DOHH2 (cell line): ENCODE results near the gene S100A16.

Source experiments
- H3F3A ChIP-seq: fragments of 200-600 bp; sonication (generic), shearing (Covaris generic); 2 replicates; pipeline ENCODE4 v1.6.0; 2016; ENCODE audit warnings: antibody characterized with exemption, mild to moderate bottlenecking; ENCODE audit not compliant: control insufficient read depth, insufficient read depth
- H3K27ac ChIP-seq: fragments of 200-600 bp; sonication (generic); 2 replicates; pipeline ENCODE4 v1.5.1; 2014; ENCODE audit warnings: low read depth, mild to moderate bottlenecking, low read length, moderate library complexity
- H3K27me3 ChIP-seq: fragments of 200-600 bp; sonication (generic); 2 replicates; pipeline ENCODE4 v1.6.1; 2014; ENCODE audit warnings: mild to moderate bottlenecking, low read length, mixed read lengths; ENCODE audit not compliant: control insufficient read depth
- H3K36me3 ChIP-seq: fragments of 200-600 bp; sonication (generic); 2 replicates; pipeline ENCODE4 v1.6.1; 2014; ENCODE audit warnings: mild to moderate bottlenecking, low read length, moderate library complexity, mixed read lengths; ENCODE audit not compliant: control insufficient read depth
- H3K4me1 ChIP-seq: fragments of 200-600 bp; sonication (generic); 2 replicates; pipeline ENCODE4 v1.6.1; 2014; ENCODE audit warnings: mild to moderate bottlenecking, low read length, mixed read lengths; ENCODE audit not compliant: control insufficient read depth
- H3K4me2 ChIP-seq: fragments of 200-600 bp; sonication (generic); 2 replicates; pipeline ENCODE4 v1.6.0; 2014; ENCODE audit warnings: mild to moderate bottlenecking, low read length, moderate library complexity
- H3K4me3 ChIP-seq: fragments of 200-600 bp; sonication (generic); 2 replicates; pipeline ENCODE4 v1.5.1; 2014; ENCODE audit warnings: mild to moderate bottlenecking, low read length, mixed read lengths
- H3K79me2 ChIP-seq: fragments of 200-600 bp; sonication (generic); 2 replicates; pipeline ENCODE4 v1.6.1; 2014; ENCODE audit warnings: mild to moderate bottlenecking, low read length, mixed read lengths; ENCODE audit not compliant: control insufficient read depth
- H3K9me2 ChIP-seq: fragments of 200-600 bp; sonication (generic); replicated peaks from 2 replicates; pipeline ENCODE4 v1.6.1; 2014; ENCODE audit warnings: mild to moderate bottlenecking, low read length, mixed read lengths; ENCODE audit not compliant: control insufficient read depth
- H3K9me3 ChIP-seq: fragments of 200-600 bp; sonication (generic); 2 replicates; pipeline ENCODE4 v1.6.1; 2014; ENCODE audit warnings: antibody characterized with exemption, low read length, mixed read lengths; ENCODE audit not compliant: control insufficient read depth, insufficient read depth
- H4K20me1 ChIP-seq: fragments of 200-600 bp; sonication (generic); 2 replicates; pipeline ENCODE4 v1.6.0; 2014; ENCODE audit warnings: low read depth, mild to moderate bottlenecking, antibody characterized with exemption, low read length, moderate library complexity; ENCODE audit not compliant: control insufficient read depth, insufficient read depth
- EZH2phosphoT487 ChIP-seq: fragments of 200-600 bp; sonication (generic); IDR thresholded peaks from 2 replicates; pipeline ENCODE4 v1.6.1; 2017; ENCODE audit warnings: borderline replicate concordance, mild to moderate bottlenecking, antibody characterized with exemption, low read length, moderate library complexity, mixed read lengths
- TF ChIP-seq, protein P1 (sequence below): fragments of 200-600 bp; sonication (generic); IDR thresholded peaks from one replicate; pipeline ENCODE4 v1.5.1; 2014; ENCODE audit warnings: antibody characterized with exemption, mild to moderate bottlenecking, low read depth, low read length; ENCODE audit not compliant: poor library complexity, severe bottlenecking

The S100A16 gene

DNA sequence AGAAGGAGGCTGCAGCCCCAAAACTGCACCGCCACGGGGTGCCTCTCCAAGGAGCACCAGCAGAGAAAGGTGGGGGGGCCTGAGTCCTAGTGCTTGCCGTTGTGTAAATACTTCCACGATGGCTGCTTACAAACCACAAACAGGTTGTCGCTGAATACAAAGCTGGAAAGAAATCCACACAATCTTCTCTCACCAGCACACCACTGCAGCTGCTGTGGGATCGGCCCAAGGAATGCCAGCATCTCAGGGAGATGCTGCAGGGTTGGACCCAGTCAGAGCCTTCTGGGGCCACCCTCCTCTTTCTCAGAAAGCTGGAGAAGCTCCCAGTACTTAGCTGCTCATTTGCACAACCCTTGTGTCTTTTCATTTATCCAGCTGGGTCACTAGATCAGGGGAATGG is 6.2 kb upstream of the S100A16 start:
- Histone ChIP-seq H3K27me3 (no peaks in the 10 kb centered on the region), H3F3A (no peaks in the 10 kb centered on the region), H3K79me2 (no peaks in the 10 kb centered on the region), H3K4me1 (peaks cover 31% of the 10 kb centered on the region), H4K20me1 (no peaks in the 10 kb centered on the region), H3K4me2 (no peak overlapping the region), H3K9me3 (no peaks in the 10 kb centered on the region), H3K9me2 (no peaks in the 10 kb centered on the region), H3K4me3 (no peak overlapping the region), H3K27ac (no peak overlapping the region), H3K36me3 (peaks cover 33% of the 10 kb centered on the region)
- no peak for TF ChIP-seq EZH2phosphoT487
- TF ChIP-seq, protein P1, sequence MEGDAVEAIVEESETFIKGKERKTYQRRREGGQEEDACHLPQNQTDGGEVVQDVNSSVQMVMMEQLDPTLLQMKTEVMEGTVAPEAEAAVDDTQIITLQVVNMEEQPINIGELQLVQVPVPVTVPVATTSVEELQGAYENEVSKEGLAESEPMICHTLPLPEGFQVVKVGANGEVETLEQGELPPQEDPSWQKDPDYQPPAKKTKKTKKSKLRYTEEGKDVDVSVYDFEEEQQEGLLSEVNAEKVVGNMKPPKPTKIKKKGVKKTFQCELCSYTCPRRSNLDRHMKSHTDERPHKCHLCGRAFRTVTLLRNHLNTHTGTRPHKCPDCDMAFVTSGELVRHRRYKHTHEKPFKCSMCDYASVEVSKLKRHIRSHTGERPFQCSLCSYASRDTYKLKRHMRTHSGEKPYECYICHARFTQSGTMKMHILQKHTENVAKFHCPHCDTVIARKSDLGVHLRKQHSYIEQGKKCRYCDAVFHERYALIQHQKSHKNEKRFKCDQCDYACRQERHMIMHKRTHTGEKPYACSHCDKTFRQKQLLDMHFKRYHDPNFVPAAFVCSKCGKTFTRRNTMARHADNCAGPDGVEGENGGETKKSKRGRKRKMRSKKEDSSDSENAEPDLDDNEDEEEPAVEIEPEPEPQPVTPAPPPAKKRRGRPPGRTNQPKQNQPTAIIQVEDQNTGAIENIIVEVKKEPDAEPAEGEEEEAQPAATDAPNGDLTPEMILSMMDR = no peak

DNA sequence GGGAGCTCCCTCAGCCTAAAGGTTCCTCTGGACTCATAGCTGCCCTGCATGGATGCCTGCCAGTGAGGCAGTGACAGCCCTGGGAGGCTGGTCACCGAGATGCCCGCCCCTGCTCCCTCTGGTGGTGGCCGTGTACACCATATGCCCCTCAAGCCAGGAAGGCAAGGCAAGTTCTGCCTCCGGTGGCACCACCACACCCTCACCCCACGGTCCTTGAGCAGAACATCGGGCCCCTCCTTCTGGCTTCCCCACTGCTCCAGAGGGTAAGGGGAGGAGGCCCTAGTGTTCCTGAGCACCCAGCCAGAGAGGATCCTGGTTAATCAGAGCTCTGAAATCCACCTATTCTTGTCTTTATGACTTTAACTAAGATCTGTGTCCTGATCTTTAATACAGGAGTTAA is 4.7 kb upstream of the S100A16 start:
- Histone ChIP-seq H3K36me3 (peaks cover 27% of the 10 kb centered on the region), H4K20me1 (no peaks in the 10 kb centered on the region), H3K27ac (no peak overlapping the region), H3K9me3 (no peaks in the 10 kb centered on the region), H3K79me2 (no peaks in the 10 kb centered on the region), H3K4me1 (peaks cover 16% of the 10 kb centered on the region), H3K4me2 (no peak overlapping the region), H3F3A (no peaks in the 10 kb centered on the region), H3K9me2 (no peaks in the 10 kb centered on the region), H3K27me3 (no peaks in the 10 kb centered on the region), H3K4me3 (no peak overlapping the region)
- TF ChIP-seq EZH2phosphoT487 = no peak
- TF ChIP-seq, protein P1 = peak; percentile 76

DNA sequence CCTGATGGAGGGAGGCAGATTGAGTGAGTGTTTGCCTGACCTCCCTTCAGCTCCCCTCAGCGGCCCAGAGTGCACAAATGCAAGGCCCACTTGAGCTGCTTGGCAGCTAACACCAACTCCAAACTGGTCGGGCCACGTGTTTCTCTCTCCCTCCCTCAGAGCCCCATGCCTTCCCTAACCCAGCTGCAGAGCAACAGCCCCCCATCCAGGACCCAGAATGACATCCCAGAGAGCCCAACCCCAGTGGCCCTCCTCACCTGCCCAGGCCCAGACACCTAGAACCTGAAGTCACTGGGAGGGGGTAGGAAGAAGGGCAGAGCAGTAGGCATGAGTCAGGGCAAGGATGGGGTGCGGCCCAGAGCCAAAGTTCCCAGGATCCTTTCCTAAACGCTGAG is 4.0 kb upstream of the S100A16 start:
- Histone ChIP-seq H3K27me3 (no peaks in the 10 kb centered on the region), H3K4me2 (no peak overlapping the region), H4K20me1 (no peaks in the 10 kb centered on the region), H3K9me2 (no peaks in the 10 kb centered on the region), H3K27ac (no peak overlapping the region), H3K36me3 (peaks cover 22% of the 10 kb centered on the region), H3F3A (no peaks in the 10 kb centered on the region), H3K4me3 (no peak overlapping the region), H3K4me1 (peaks cover 8% of the 10 kb centered on the region), H3K9me3 (no peaks in the 10 kb centered on the region), H3K79me2 (no peaks in the 10 kb centered on the region)
- TF ChIP-seq, protein P1 = no peak
- TF ChIP-seq EZH2phosphoT487 = no peak
